ENCODE results near the gene SELENOH.

DNA sequence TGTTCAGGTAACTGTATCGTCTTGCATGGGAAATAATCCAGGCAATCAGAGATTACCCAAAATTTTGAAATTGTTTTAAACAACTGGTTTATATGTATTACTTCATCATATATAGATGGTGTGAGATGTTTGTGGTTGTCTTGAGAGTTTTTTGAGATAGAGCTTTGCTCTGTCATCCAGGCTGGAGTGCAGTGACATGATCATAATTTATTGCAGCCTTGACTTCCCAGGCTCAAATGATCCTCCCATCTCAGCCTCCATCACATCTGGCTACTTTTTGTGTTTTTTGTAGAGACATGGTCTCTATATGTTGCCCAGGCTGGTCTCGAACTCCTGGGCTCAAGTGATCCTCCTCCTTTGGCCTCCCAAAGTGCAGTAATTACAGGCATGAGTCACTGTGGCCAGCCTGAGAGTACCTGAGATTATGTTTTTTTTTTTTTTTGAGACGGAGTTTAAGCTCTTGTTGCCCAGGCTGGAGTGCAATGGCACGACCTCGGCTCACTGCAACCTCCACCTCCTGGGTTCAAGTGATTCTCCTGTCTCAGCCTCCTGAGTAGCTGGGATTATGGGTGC, 31.8 kb downstream of the SELENOH start:
- TF ChIP-seq, protein P1, sequence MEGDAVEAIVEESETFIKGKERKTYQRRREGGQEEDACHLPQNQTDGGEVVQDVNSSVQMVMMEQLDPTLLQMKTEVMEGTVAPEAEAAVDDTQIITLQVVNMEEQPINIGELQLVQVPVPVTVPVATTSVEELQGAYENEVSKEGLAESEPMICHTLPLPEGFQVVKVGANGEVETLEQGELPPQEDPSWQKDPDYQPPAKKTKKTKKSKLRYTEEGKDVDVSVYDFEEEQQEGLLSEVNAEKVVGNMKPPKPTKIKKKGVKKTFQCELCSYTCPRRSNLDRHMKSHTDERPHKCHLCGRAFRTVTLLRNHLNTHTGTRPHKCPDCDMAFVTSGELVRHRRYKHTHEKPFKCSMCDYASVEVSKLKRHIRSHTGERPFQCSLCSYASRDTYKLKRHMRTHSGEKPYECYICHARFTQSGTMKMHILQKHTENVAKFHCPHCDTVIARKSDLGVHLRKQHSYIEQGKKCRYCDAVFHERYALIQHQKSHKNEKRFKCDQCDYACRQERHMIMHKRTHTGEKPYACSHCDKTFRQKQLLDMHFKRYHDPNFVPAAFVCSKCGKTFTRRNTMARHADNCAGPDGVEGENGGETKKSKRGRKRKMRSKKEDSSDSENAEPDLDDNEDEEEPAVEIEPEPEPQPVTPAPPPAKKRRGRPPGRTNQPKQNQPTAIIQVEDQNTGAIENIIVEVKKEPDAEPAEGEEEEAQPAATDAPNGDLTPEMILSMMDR (conservative IDR thresholded peaks at IDR 0.05; ENCODE audit: low read depth, low read length), result no peak
- TF ChIP-seq EZH2 (IDR thresholded peaks at IDR 0.05; ENCODE audit: borderline replicate concordance, low read depth, low read length, poor library complexity, severe bottlenecking), result no peak
